ENCODE results near the gene COLEC11. TPM values are rescaled to one million over a fixed set of nuclear protein-coding genes. Genes with fewer than 3 reads are reported as not detected.

COLEC11 gene
- total and polyA plus RNA-seq, 2 of the 13 experiments (the other 11 are each of a cell fraction or from before 2014, with no cell fraction given), result 1.5 to 3.0 TPM

- TF ChIP-seq TERF1 (CRISPR knock-in tag; IDR thresholded peaks at IDR 0.05) (no peak), RERE (CRISPR knock-in tag; IDR thresholded peaks at IDR 0.05; ENCODE audit: low read depth) (no peak), DBP (CRISPR knock-in tag; IDR thresholded peaks at IDR 0.05; ENCODE audit: not compliant biosample characterization) (no peak), ZBTB38 (CRISPR knock-in tag; IDR thresholded peaks at IDR 0.05) (no peak), ZNF124 (CRISPR knock-in tag; IDR thresholded peaks at IDR 0.05) (no peak), BCLAF1 (IDR thresholded peaks at IDR 0.05) (no peak), ZNF710 (CRISPR knock-in tag; IDR thresholded peaks at IDR 0.05; ENCODE audit: borderline replicate concordance) (no peak)
Measured at GRCh38 chr2:3680548-3681345, 85.8 kb downstream of the COLEC11 start (continued).
